HFFc6 (cell line): ENCODE data around the gene KBTBD12. TPM values are rescaled to one million over a fixed set of nuclear protein-coding genes. Genes with fewer than 3 reads are reported as not detected.
"Not testable (repeated sequence)": the region's sequence is repeated elsewhere in the genome, so short reads cannot be mapped to it uniquely, and the experiment has no call there.

Source experiments
- DNase-seq: peaks from one replicate; pipeline ENCODE4 v3.0.0-alpha.2; 2018
- H3K27ac Mint-ChIP-seq: 2 replicates; pipeline ENCODE4 v1.8.0; 2020; ENCODE audit warnings: mild to moderate bottlenecking, mixed read lengths
- H3K27me3 Mint-ChIP-seq: 2 replicates; pipeline ENCODE4 v1.8.0; 2021; ENCODE audit warnings: mild to moderate bottlenecking, moderate library complexity, mixed read lengths; ENCODE audit not compliant: insufficient read depth
- H3K36me3 Mint-ChIP-seq: 2 replicates; pipeline ENCODE4 v1.8.0; 2021; ENCODE audit warnings: low read depth, mixed read lengths
- H3K4me1 Mint-ChIP-seq: 2 replicates; pipeline ENCODE4 v1.8.0; 2020; ENCODE audit warnings: low read depth, mixed read lengths
- H3K4me3 Mint-ChIP-seq: 2 replicates; pipeline ENCODE4 v1.8.0; 2020; ENCODE audit warnings: mild to moderate bottlenecking, moderate library complexity, mixed read lengths
- H3K9me3 Mint-ChIP-seq: 2 replicates; pipeline ENCODE4 v1.8.0; 2020; ENCODE audit warnings: mild to moderate bottlenecking, mixed read lengths
- total RNA-seq, 6 experiments: library from RNA; stranded (reverse); fragmentation: NEBNext Ultra II Directional; extraction: Animal tissue kit (Norgen Biotek cat#: 25700); gene quantifications; 2 replicates in 1 of 6; 3 replicates in 5 of 6; pipeline ENCODE4 v1.2.3, GENCODE V29; 2021
- TF ChIP-seq, protein P1 (sequence below): fragments of 200-600 bp; sonication (generic); IDR thresholded peaks from 2 replicates; pipeline ENCODE4 v1.5.0; 2021; ENCODE audit warnings: antibody characterized with exemption, mild to moderate bottlenecking

KBTBD12 gene
- total RNA-seq, 6 experiments from 2014 or later = not detected

DNA sequence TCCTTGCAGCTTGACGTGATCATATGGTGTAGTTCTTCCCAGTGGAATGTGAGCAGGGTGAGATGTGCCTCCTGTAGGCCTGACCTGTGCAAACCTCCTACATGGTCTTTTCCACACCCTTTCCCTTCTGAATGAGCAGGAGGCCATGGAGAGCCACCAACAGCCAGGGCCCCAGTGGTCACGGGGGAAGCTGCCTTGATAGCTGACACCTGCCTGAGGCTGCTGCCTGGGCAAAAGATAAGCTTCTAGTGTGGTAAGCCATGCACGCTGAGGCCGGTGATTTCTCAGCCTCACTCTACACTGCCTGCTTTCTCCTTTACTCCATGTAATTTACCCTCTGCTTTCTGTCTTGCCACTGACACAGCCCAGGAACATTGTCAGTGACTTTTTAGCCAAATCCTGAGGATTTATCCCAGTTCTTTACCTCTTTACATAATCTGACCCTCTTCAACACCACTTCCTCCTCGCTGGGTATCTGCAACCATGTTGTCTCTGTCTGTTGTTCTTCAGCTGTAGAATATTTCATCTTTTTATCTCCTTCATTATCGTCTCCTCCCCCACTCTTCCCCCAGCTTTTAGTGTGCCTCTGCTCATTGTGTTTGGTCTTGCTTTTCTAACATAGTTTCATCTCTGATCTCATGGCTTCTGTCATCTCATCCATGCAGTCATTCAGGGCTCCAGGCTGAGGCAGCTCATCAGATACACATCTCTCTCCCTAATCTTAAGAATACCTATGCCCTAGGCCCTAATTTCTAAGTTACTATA is 11.2 kb upstream of the KBTBD12 start:
- no peaks in the 10 kb centered on the region; the same call in none of the 2 replicates for H3K9me3 Mint-ChIP-seq
- H3K27ac Mint-ChIP-seq = no peak overlapping the region
- no peak for DNase-seq
- H3K4me1 Mint-ChIP-seq = no peaks in the 10 kb centered on the region
- H3K4me3 Mint-ChIP-seq = no peak overlapping the region
- TF ChIP-seq, protein P1, sequence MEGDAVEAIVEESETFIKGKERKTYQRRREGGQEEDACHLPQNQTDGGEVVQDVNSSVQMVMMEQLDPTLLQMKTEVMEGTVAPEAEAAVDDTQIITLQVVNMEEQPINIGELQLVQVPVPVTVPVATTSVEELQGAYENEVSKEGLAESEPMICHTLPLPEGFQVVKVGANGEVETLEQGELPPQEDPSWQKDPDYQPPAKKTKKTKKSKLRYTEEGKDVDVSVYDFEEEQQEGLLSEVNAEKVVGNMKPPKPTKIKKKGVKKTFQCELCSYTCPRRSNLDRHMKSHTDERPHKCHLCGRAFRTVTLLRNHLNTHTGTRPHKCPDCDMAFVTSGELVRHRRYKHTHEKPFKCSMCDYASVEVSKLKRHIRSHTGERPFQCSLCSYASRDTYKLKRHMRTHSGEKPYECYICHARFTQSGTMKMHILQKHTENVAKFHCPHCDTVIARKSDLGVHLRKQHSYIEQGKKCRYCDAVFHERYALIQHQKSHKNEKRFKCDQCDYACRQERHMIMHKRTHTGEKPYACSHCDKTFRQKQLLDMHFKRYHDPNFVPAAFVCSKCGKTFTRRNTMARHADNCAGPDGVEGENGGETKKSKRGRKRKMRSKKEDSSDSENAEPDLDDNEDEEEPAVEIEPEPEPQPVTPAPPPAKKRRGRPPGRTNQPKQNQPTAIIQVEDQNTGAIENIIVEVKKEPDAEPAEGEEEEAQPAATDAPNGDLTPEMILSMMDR = no peak
- H3K27me3 Mint-ChIP-seq = peaks cover 31% of the 10 kb centered on the region
- H3K36me3 Mint-ChIP-seq = peaks cover 5% of the 10 kb centered on the region

GRCh38 chr3:127905556-127905955 is 9.5 kb upstream of the KBTBD12 start:
- peaks cover 46% of the 10 kb centered on the region for H3K27me3 Mint-ChIP-seq
- TF ChIP-seq, protein P1 = no peak
- H3K27ac Mint-ChIP-seq = no peak overlapping the region

GRCh38 chr3:127906653-127907052 is 8.4 kb upstream of the KBTBD12 start:
- H3K9me3 Mint-ChIP-seq = not testable (repeated sequence)

More at GRCh38 chr3:127905556-127905955, 9.5 kb upstream of the KBTBD12 start:
- peaks cover 5% of the 10 kb centered on the region for H3K36me3 Mint-ChIP-seq
- no peak for DNase-seq
- no peak overlapping the region for H3K4me3 Mint-ChIP-seq
- H3K9me3 Mint-ChIP-seq = no peaks in the 10 kb centered on the region; the same call in none of the 2 replicates
- H3K4me1 Mint-ChIP-seq = no peaks in the 10 kb centered on the region

DNA sequence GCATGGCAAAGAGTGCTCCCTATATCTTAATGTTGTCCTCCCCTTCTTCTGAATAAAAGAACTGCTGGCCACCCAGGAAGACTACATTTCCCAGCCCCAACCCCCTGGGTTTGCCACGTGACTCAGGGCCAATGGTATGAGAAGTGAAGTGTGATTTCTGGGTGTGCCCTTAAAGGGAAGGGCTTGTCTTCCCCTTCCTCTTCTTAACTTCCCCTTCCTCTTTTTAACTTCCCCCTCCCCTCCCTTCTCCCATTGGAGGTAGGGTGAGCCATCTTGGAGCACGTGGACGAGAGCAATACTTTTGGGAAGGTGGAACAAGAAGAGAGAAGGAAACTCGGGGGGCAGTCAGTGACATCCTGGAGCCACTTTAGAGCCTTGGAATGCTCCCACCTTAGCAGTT is 6.8 kb upstream of the KBTBD12 start:
- Mint-ChIP-seq H3K36me3 (peaks cover 5% of the 10 kb centered on the region), H3K27ac (no peak overlapping the region), H3K9me3 (no peaks in the 10 kb centered on the region; the same call in none of the 2 replicates), H3K4me3 (no peak overlapping the region), H3K27me3 (peaks cover 51% of the 10 kb centered on the region), H3K4me1 (peaks cover 7% of the 10 kb centered on the region; the same call in 1 of the 2 replicates)
- TF ChIP-seq, protein P1 = no peak
- DNase-seq = no peak

More at GRCh38 chr3:127906653-127907052, 8.4 kb upstream of the KBTBD12 start:
- H3K4me3 Mint-ChIP-seq, H3K36me3 Mint-ChIP-seq, DNase-seq, H3K27ac Mint-ChIP-seq, H3K4me1 Mint-ChIP-seq: not testable (repeated sequence)
- H3K27me3 Mint-ChIP-seq = peaks cover 49% of the 10 kb centered on the region

DNA sequence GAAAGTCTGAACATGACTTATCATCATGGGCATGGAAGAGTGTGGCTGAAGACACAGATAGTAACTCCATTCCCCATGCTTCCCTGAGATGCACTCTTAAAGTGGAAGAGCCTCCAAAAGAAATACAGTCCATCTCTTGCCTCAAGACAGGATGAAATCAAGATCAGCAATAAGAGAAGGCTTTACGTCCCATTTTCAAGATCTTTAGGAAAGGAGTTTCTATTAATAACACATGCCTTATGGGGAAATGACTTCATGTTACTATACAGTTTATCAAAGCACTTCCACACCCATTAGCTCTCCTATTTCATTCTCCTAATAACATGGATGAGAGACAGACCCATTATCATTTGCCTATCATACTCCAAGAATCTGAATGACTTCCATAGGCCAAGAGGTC is 6.1 kb upstream of the KBTBD12 start:
- peaks cover 9% of the 10 kb centered on the region for H3K36me3 Mint-ChIP-seq

DNA sequence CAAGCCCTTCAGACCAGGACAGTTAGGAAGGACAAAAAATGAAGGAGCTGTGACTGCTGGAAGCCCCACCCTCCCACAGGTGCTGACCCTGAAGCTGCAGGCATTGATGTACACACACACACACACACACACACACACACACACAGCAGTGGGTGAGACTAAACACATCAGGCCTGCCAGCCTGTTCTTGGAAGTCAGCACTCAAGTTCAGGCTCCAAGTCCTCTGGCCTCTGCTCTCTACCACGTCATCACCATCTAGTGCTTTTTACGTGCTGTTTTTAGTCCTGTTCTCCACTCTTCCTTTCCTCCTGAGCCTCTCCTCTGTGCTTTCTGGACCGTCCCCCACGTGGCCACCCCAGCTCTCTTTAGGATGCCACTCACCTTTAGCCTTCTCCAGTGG is 5.4 kb upstream of the KBTBD12 start:
- H3K36me3 Mint-ChIP-seq = peaks cover 10% of the 10 kb centered on the region; the same call in 1 of the 2 replicates
- peaks cover 57% of the 10 kb centered on the region for H3K27me3 Mint-ChIP-seq
- no peak overlapping the region for H3K4me3 Mint-ChIP-seq
- TF ChIP-seq, protein P1 = no peak
- H3K27ac Mint-ChIP-seq = no peak overlapping the region
- no peak for DNase-seq
- H3K4me1 Mint-ChIP-seq = peaks cover 7% of the 10 kb centered on the region; the same call in 1 of the 2 replicates
- peaks cover 12% of the 10 kb centered on the region for H3K9me3 Mint-ChIP-seq

More for the DNA sequence above, 6.1 kb upstream of the KBTBD12 start:
- H3K27ac Mint-ChIP-seq = no peak overlapping the region
- peaks cover 7% of the 10 kb centered on the region; the same call in 1 of the 2 replicates for H3K4me1 Mint-ChIP-seq
- H3K4me3 Mint-ChIP-seq = no peak overlapping the region
- peaks cover 6% of the 10 kb centered on the region for H3K9me3 Mint-ChIP-seq
- no peak for DNase-seq
- peaks cover 55% of the 10 kb centered on the region for H3K27me3 Mint-ChIP-seq
- TF ChIP-seq, protein P1 = no peak
